Esophagus muscularis mucosa (tissue), 3 donors: Measurements from ENCODE around the gene TMEM9.

ENCODE experiments used
- POLR2AphosphoS5 ChIP-seq, 2 donors: sonication (generic); formaldehyde crosslinking; IDR thresholded peaks; one replicate each; pipeline ENCODE4 v1.6.1; 2017; ENCODE audit warnings: antibody characterized with exemption in 2 of 2
- TF ChIP-seq, protein P1 (sequence below), 3 experiments: fragments of 200-600 bp in 2 of 3; fragments of 450-650 bp in 1 of 3; sonication (generic) in 2 of 3; IDR thresholded peaks; one replicate each; pipeline ENCODE4 v1.5.1; 2017 to 2019; ENCODE audit warnings: antibody characterized with exemption in 3 of 3, mild to moderate bottlenecking in 2 of 3, moderate library complexity in 1 of 3

DNA sequence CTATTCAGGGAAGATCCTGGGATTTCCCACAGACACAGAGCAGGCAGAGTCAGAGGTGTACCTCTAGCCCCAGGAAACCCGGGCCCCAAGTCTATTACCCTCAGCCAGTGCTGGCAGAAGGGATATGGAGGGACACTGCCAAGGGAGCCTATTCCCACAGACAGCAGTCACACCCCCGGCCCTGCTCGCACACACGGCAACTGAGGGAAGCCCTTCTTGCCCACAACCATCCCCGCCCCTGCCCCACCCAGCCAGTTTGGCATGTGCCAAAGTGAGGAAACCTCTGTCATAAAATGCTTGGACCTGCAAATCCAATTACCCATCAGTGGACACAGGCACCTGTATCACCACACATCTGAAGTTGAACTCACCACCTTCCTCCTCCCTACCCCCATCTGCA is 48.6 kb downstream of the TMEM9 start:
- TF ChIP-seq, protein P1, sequence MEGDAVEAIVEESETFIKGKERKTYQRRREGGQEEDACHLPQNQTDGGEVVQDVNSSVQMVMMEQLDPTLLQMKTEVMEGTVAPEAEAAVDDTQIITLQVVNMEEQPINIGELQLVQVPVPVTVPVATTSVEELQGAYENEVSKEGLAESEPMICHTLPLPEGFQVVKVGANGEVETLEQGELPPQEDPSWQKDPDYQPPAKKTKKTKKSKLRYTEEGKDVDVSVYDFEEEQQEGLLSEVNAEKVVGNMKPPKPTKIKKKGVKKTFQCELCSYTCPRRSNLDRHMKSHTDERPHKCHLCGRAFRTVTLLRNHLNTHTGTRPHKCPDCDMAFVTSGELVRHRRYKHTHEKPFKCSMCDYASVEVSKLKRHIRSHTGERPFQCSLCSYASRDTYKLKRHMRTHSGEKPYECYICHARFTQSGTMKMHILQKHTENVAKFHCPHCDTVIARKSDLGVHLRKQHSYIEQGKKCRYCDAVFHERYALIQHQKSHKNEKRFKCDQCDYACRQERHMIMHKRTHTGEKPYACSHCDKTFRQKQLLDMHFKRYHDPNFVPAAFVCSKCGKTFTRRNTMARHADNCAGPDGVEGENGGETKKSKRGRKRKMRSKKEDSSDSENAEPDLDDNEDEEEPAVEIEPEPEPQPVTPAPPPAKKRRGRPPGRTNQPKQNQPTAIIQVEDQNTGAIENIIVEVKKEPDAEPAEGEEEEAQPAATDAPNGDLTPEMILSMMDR (IDR thresholded peaks at IDR 0.05): no peak
- TF ChIP-seq POLR2AphosphoS5 (IDR thresholded peaks at IDR 0.05): no peak
